Activated CD8-positive, alpha-beta memory T cell treated with anti-CD3 and anti-CD28 coated beads, Interleukin-2, amount 50 U/mL, for 4 hours (primary cell): ENCODE data around the gene C21orf58.

Source experiments
- DNase-seq: peaks from one replicate; pipeline ENCODE4 v3.0.0-alpha.2; 2020

The C21orf58 gene

GRCh38 chr21:46291561-46291960 is 32.1 kb downstream of the C21orf58 start:
- DNase-seq: no peak

- no peak for DNase-seq
These were observed 34.0 kb downstream of the C21orf58 start for GRCh38 chr21:46289655-46290179.

- DNase-seq: no peak
These were observed 36.1 kb downstream of the C21orf58 start for GRCh38 chr21:46287541-46287940.

GRCh38 chr21:46286648-46287002 is 37.0 kb downstream of the C21orf58 start:
- DNase-seq: no peak

- peak; percentile 85 for DNase-seq
These were observed 37.7 kb downstream of the C21orf58 start, which contains the start of gene YBEY for GRCh38 chr21:46285761-46286647. TSS of gene YBEY (plus strand) at chr21:46286342. CDS start at chr21:46286914, 572 bp downstream.

- DNase-seq: no peak
These were observed 38.4 kb downstream of the C21orf58 start, which contains the start of gene MCM3AP for GRCh38 chr21:46285206-46285661. TSS of gene MCM3AP (minus strand) at chr21:46285611. CDS start at chr21:46285286, 325 bp downstream.

GRCh38 chr21:46284733-46285132 is 38.9 kb downstream of the C21orf58 start:
- no peak for DNase-seq

- DNase-seq: no peak
These were observed 39.5 kb downstream of the C21orf58 start for GRCh38 chr21:46284077-46284644.

- no peak for DNase-seq
These were observed 48.8 kb downstream of the C21orf58 start for GRCh38 chr21:46274797-46275390.

- no peak for DNase-seq
These were observed 50.3 kb downstream of the C21orf58 start for GRCh38 chr21:46273341-46273740.

GRCh38 chr21:46269466-46269865 is 54.2 kb downstream of the C21orf58 start:
- DNase-seq: no peak

GRCh38 chr21:46268371-46268770 is 55.3 kb downstream of the C21orf58 start:
- no peak for DNase-seq

GRCh38 chr21:46266946-46267345 is 56.7 kb downstream of the C21orf58 start:
- DNase-seq: no peak

- DNase-seq: no peak
These were observed 57.7 kb downstream of the C21orf58 start for GRCh38 chr21:46265736-46266525.

GRCh38 chr21:46264690-46265144 is 59.0 kb downstream of the C21orf58 start:
- no peak for DNase-seq

GRCh38 chr21:46264046-46264689 is 59.5 kb downstream of the C21orf58 start:
- DNase-seq: no peak

GRCh38 chr21:46256501-46256994 is 67.1 kb downstream of the C21orf58 start:
- DNase-seq: no peak

- no peak for DNase-seq
These were observed 67.8 kb downstream of the C21orf58 start for GRCh38 chr21:46255758-46256337.

GRCh38 chr21:46255166-46255565 is 68.5 kb downstream of the C21orf58 start:
- no peak for DNase-seq

- DNase-seq: no peak
These were observed 69.3 kb downstream of the C21orf58 start for GRCh38 chr21:46254208-46254975.
